Pancreas (tissue), 10 donors: Measurements from ENCODE around the gene MPP3. TPM values are rescaled to one million over a fixed set of nuclear protein-coding genes. Genes with fewer than 3 reads are reported as not detected.

Source experiments
- ATAC-seq, 4 donors: fragments of 200-7000 bp; cut with Tn5 transposase; one replicate each; pipeline versions ENCODE4 v1.8.0 to v1.9.1; 2020; ENCODE audit warnings: mild to moderate bottlenecking in 4 of 4, moderate library complexity in 4 of 4
- DNase-seq, 6 donors: peaks; one replicate each; pipeline ENCODE4 v3.0.0-alpha.2; 2020
- FAIRE-seq: peaks from 2 replicates; lab custom pipeline; 2012; peaks lifted over from hg19 to GRCh38; lab: Jason Lieb, UNC
- H3K27ac ChIP-seq, 4 donors: fragments of 200-600 bp; sonication (generic); 1 replicate in 3 of 4; 2 replicates in 1 of 4; pipeline versions ENCODE4 v1.5.0 to v1.8.0; 2020
- H3K27me3 ChIP-seq, 4 donors: fragments of 200-600 bp; one replicate each; pipeline ENCODE4 v1.8.0; 2021
- H3K36me3 ChIP-seq, 3 donors: fragments of 200-600 bp; sonication (generic) in 1 of 3; one replicate each; pipeline versions ENCODE4 v1.5.0 to v1.8.0; 2020 to 2021
- H3K4me1 ChIP-seq, 3 donors: fragments of 200-600 bp; one replicate each; pipeline ENCODE4 v1.8.0; 2021
- H3K4me3 ChIP-seq, 4 donors: fragments of 200-600 bp; sonication (generic) in 2 of 4; one replicate each; pipeline versions ENCODE4 v1.5.0 to v1.8.0; 2020 to 2021
- H3K9me3 ChIP-seq, 4 donors: fragments of 200-600 bp; one replicate each; pipeline ENCODE4 v1.8.0; 2021
- CTCF ChIP-seq, 4 donors: fragments of 200-600 bp; sonication (generic) in 3 of 4; IDR thresholded peaks; one replicate each; pipeline versions ENCODE4 v1.5.0 to v1.8.0; 2021; ENCODE audit warnings: antibody characterized with exemption in 4 of 4
- WGBS, 2 donors: extraction: QIAGEN DNeasy Blood & Tissue Kit; methylation state at CpG; one replicate each; pipeline ENCODE4 v1.1.7; 2013; 5-methylcytosine and 5-hydroxymethylcytosine counted together
- intact Hi-C, 3 donors: fragments of 100-400 bp; cut with DNase I; formaldehyde crosslinking; loops; one replicate each; pipeline versions ENCODE4 v1.11.1 to v1.14.2; 2022
- polyA plus RNA-seq, 2 donors: library from polyadenylated mRNA; stranded (reverse); fragments of 200-250 nt; gene quantifications; one replicate each; pipeline ENCODE4 v1.2.3, GENCODE V29; 2013
- total RNA-seq, 6 donors: library from RNA; stranded (reverse); fragmentation: NEBNext Ultra II Directional in 4 of 6; extraction: Animal tissue kit (Norgen Biotek cat#: 25700) in 4 of 6; gene quantifications; one replicate each; pipeline versions ENCODE4 v1.2.1 to v1.2.4, GENCODE V29; 2021 to 2023
- donor health status: healthy with polysubstance abuse.
- donor health status: DM: no; HTN: no; CAD: no; lungs with moderate emphysema.
- donor health status: DM: no; HTN: no; CAD: no.
- donor health status: control.
- donor health status: control.
- donor health status: Bipolar disorder and iron deficiency.
- donor health status: DM: yes; HTN: yes; CAD: no.
- donor health status: DM: no; HTN: no; CAD: no.
- donor health status: DM: no; HTN: no; CAD: no.
- donor health status: DM: yes; HTN: yes; CAD: no.

MPP3 gene
- total RNA-seq (1 to 10 TPM; 3.4 to 7.0 (median 4.9) TPM), polyA plus RNA-seq (10 to 100 TPM; 15.5 to 42.5 TPM)

DNA sequence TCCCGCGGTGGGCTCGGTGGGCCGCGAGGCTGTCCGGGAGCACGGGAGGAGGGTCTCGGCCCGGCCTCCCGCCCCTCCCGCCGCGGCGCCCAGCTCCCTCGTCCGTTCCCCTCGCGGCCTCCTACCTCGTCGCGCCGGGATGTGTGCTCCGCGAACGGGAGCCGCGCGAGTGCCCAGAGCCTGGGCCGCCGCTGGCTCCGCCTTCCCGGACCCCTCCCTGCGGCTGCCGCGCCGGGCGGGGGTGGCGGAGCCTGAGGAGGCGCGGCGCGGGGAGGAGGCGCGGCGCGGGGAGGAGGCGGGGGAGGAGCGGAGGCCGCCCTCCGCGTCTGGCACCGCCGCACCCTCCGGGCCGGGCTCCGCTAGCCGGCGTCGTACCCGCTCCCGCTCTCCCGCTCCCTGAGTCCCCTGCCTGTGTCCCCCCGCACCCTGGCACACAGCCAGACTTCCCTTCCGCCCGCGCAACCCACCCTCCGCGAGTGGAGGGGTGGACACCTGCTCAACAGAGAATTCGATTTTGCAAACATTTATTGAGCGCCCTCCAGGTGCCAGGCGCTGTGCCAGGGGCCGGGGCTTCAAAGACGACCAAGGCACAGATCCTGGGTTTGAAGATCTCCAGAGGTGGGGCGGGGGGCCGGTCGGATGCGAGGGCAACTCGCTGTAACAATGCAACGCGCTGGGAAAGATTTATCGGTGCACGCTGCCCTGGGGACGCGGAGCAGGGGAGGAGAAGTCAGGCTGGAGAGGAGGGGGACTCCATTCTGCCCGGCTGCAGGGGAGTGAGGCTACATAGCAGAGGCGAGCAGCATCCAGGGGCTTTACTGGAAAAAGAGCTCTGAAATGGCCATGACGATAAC, at the start of gene MPP3:
TSS of gene MPP3 (minus strand) at position 171 of the 854 bp plus-strand sequence. CDS start 1,240 bp downstream, outside the sequence.
- FAIRE-seq (no peak), ATAC-seq (peak; percentile 89 to 95 (median 94)), DNase-seq (peak; percentile 58 to 87 (median 71))
- no peaks in the 10 kb centered on the region for H3K9me3 ChIP-seq
- peaks cover 0 to 9% (median 0%) of the 10 kb centered on the region in 3 donors for H3K4me1 ChIP-seq
- intact Hi-C loops, result no loop called here
- H3K36me3 ChIP-seq, result no peaks in the 10 kb centered on the region
- peak within 1 kb of the TSS; percentile 37 to 82 (median 74) for H3K4me3 ChIP-seq
- H3K27me3 ChIP-seq, result no peaks in the 10 kb centered on the region
- 1 to 3% methylated on average over 39 to 87 of the region's 87 CpGs for WGBS, 2 donors
- peak within 1 kb of the TSS; percentile 48 to 77 (median 66) for H3K27ac ChIP-seq
- no peak for TF ChIP-seq CTCF (IDR thresholded peaks at IDR 0.05)

DNA sequence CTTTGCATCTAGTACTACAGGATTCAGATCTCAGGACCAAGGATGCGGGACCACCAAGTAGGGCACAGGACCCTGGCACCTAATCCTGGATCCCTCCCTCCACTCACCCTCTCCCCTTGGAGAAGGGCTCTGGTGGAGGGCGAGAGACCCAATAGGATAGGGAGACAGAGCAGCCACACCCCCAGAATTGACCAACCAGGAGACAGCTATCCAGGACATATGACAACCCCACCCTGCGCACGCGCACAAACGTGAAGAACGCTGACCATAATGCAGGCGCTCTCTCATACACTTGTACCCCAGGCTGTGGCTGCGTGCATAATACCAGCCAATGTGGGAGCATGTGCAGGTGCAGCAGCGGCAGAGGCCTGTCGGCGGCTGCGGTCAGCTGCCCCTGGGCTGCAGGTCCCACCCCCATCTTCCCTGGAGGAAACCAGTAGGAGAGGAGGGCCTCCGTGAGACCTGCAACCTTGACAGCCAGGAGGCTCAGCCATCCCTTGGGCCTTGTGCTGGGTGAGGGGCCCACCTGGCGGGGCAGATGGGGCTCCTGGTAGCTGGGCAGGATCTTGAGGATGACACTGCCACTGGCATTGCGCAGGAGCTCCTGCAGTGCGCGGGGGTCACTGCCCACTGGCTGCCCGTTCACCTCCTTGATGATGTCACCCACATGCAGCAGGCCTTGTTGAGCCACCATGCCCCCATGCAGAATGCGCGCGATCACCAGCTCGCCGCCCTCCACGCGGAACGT, 49.0 kb upstream of the MPP3 start:
- H3K27ac ChIP-seq, result no peak overlapping the region
- ATAC-seq (no peak), DNase-seq (peak in 1 of 6 donors; percentile 47), FAIRE-seq (no peak)
- no peak overlapping the region for H3K4me3 ChIP-seq
- intact Hi-C loops, result no loop called here
- WGBS, 2 donors, result 90% methylated on average over 23 to 27 of the region's 27 CpGs
- no peaks in the 10 kb centered on the region for H3K27me3 ChIP-seq
- no peaks in the 10 kb centered on the region for H3K36me3 ChIP-seq
- no peaks in the 10 kb centered on the region for H3K4me1 ChIP-seq
- H3K9me3 ChIP-seq, result no peaks in the 10 kb centered on the region
- no peak for TF ChIP-seq CTCF (IDR thresholded peaks at IDR 0.05)

GRCh38 chr17:43881181-43881580, 48.2 kb upstream of the MPP3 start:
- WGBS, 2 donors, result 87 to 88% methylated on average over 12 of the region's 12 CpGs
- Histone ChIP-seq H3K4me1 (no peaks in the 10 kb centered on the region), H3K27ac (no peak overlapping the region), H3K36me3 (no peaks in the 10 kb centered on the region), H3K27me3 (no peaks in the 10 kb centered on the region), H3K9me3 (no peaks in the 10 kb centered on the region), H3K4me3 (no peak overlapping the region)
- DNase-seq (peak in 1 of 6 donors; percentile 47), FAIRE-seq (no peak), ATAC-seq (no peak)
- intact Hi-C loops, result no loop called here
- no peak for TF ChIP-seq CTCF (IDR thresholded peaks at IDR 0.05)

- H3K27me3 ChIP-seq, result no peaks in the 10 kb centered on the region
- DNase-seq, result peak; percentile 40 to 87 (median 73)
- 60 to 66% methylated on average over 20 of the region's 20 CpGs for WGBS, 2 donors
- FAIRE-seq, result no peak
- no peaks in the 10 kb centered on the region for H3K4me1 ChIP-seq
- intact Hi-C loops, result no loop called here
- no peak overlapping the region for H3K27ac ChIP-seq
- peak; percentile 61 to 78 (median 66) for TF ChIP-seq CTCF (IDR thresholded peaks at IDR 0.05)
- ATAC-seq, result peak; percentile 57 to 80 (median 72)
- no peak overlapping the region for H3K4me3 ChIP-seq
- H3K36me3 ChIP-seq, result no peaks in the 10 kb centered on the region
- H3K9me3 ChIP-seq, result no peaks in the 10 kb centered on the region
These were observed 47.6 kb upstream of the MPP3 start for GRCh38 chr17:43880420-43880991.
